GM08714 (cell line): ENCODE results near the gene DNAJC22.
"Not testable (repeated sequence)": the region's sequence is repeated elsewhere in the genome, so short reads cannot be mapped to it uniquely, and the experiment has no call there.

Source experiments
- H3K4me3 ChIP-seq: fragments of 200-500 bp; sonication (Bioruptor generic); 2 replicates; pipeline ENCODE4 v1.5.1; 2014; ENCODE audit warnings: mild to moderate bottlenecking, low read length, inconsistent platforms
- ZNF274 ChIP-seq: IDR thresholded peaks from 2 replicates; pipeline ENCODE4 v1.6.1; 2012; ENCODE audit warnings: mild to moderate bottlenecking, low read depth, low read length

Gene DNAJC22

DNA sequence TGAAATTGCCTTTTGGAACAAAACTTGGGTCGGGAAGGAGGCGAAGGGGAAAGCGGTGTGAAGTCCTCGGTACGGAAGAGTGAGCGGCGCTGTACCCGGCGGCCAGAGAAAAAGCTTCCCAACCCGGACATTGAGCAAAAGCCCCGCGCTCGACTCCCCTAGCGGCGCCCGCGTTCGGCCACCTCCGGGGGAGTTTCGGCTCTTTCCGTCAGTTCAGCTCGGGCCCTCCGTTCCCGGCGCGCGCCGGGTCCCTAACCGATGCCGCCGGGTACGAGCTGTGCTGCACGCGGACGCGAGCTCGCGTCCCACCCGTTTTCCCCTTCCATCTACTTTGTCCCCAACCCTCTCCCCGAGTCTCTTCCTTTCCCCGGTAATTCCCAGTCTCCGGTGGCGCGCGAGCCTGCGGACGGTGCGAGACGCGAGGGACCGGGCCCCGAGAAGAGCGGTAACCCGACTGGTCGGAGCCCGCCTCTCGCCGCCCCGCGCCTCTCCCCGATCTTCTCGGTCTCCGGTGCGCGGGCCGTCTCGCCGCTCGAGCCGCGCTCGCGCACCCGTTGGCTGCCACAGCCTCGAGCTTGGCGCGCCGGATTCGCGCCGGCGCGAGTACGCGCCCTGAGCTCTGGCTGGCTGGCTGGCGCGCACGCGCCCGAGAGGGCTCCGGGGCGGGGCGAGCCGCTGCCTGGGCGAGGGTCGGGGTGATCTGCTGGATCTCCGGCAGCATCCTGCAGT is 20.1 kb downstream of the DNAJC22 start:
- peak overlapping the region; percentile 98 for H3K4me3 ChIP-seq
- TF ChIP-seq ZNF274, result no peak

DNA sequence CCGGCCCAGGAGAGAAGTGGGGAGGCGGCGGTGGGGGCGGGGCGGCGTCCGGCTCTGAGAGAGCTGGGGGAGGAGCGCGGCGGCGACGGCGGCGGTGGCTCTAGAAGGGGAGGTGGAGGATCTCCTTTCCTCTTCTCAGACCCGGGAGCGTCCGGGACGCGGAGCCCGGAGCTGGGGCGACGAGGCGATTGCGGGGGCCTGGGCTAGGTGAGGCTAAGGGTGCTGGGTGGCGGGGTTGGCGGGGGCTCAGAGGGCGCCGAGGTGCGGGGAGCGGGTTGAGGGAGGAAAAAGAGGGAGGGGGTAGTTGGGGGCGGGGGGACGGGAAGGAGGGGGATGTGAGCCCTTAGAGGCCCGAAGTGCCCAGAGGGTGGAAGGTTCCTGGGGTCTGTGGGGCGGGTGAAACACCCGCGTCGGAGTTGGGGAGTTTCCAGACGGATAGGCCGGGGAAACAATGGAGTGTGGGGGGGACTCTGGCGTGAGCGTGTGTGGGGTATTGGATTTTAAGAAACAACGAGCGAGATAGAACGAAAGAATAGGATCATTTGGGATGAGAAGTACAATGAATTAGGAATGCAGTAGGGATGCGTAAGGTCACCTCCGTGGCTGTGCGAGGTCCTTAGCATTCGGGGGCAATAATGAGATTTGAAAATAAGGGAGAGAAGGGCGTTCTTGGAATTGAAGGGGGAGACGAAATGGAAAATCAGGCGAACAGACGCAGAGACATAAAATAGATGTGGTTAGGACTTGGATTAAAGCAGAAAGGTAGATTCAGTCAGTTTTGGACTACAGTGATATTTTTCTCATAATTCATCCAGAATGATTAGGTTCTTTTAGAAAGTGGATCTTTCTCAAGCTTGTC is 20.9 kb downstream of the DNAJC22 start, which contains the start of gene SPATS2:
Gene SPATS2 (plus strand): TSS at position 82 of the 859 bp plus-strand sequence. CDS start 93,551 bp downstream, outside the sequence.
- no peak for TF ChIP-seq ZNF274

DNA sequence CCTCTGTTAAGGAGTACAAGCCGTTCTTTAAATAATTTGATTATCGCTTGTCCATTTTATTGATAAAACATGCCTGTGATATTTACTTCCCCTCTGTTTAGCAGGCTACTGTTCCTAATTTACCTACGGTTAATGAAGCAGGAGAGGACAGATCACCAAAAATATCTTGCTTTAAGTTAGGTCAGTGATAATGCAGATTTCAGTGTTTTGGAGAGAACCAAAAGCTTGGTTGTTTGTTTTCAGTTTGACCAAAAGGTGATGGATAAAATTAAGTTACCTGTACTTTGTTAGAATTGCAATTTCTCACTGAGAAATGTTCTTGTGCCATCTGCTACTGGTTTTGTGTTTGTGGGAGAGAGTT is 21.5 kb downstream of the DNAJC22 start:
- no peak for TF ChIP-seq ZNF274
- peak overlapping the region; percentile 98 for H3K4me3 ChIP-seq

More for the DNA sequence above, 20.9 kb downstream of the DNAJC22 start, which contains the start of gene SPATS2:
- peak within 1 kb of the TSS; percentile 98 for H3K4me3 ChIP-seq

DNA sequence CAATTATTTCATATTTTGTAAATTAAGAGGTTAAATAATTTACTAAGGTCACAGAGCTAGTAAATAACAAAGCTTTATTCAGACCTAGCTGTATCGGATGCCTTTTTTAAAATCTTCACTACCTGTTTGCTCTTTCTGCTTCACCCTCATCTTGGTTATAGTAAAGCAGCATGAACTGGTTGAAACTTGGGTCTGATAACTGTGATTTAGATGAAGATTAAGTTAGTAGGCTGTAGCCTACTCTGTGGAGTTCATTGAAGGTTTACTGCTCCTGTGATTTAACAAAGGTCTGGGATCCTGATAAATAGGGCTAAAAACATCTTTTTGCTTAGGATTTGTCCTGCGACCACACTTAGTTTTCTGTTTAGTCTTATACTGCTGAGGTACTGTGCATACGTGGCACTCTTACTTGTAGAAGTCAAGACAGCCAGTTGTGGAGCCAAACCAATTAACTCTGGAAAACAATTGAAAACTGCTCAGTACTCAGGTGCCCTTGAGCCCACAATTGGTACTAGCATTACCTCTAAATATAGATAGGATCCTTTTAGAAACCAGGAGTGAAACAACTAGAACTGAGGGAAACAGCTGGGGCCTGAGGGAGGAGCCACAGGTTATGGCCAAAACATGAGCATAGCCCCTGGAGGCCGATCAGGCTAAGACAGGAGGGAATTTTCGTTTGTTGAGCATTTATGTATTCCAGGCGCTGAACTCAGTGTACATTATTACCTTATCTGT is 22.9 kb downstream of the DNAJC22 start:
- H3K4me3 ChIP-seq, result peak overlapping the region; percentile 98
- TF ChIP-seq ZNF274, result no peak

DNA sequence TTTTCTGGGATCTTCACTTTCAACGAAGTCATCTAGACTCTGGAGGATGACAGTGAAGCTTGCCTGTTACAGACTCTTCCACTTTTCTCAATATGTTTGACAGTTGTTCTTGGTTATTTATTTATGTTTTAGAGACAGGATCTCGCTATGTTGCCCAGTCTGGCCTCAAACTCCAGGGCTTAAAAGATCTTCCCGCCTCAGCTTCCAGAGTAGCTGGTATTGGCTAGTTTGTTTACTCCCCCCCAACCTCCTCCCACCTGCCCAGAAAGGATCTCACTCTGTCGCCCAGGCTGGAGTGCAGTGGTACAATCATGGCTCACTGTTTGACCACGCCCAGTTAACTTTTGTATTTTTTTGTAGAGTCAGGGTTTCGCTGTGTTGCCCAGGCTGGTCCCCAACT is 23.9 kb downstream of the DNAJC22 start:
- no peak for TF ChIP-seq ZNF274
- peak overlapping the region; percentile 12 for H3K4me3 ChIP-seq

DNA sequence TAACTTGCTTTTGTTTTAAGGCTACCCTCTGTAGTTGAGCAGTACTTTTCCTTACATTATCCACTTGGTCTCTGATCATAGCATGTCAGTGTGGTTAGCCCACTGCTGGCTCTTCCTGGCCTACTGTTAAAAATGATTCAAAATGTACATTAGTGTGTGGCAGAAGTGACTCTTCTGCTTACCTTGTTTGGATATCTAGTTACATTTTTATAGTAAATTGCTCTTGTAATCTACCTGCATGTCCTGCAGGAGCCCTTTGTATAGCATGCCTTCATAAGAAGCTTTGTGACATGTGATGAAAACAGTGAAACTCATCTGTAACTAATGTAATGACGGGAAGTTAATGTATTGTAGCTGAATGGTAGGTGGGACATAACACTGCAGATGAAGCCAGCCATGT is 28.7 kb downstream of the DNAJC22 start:
- no peak overlapping the region for H3K4me3 ChIP-seq
- no peak for TF ChIP-seq ZNF274

DNA sequence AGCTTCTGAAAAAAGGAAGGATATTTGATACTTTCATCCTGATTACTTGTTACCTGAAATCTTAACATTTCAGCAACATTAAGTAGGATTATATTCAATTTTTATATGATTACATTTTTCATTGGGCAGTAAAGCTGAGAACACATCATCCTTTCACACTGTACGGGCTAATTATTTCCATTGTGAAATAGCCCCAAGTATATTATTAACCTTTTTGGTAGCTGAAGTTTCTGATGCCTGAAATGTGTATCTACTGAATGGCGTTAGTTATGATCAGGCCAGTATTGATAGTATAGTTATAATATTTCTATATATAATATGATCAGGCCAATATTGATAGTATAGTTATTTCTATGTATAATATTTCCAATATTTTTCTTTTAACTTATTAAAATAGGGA is 30.7 kb downstream of the DNAJC22 start:
- TF ChIP-seq ZNF274, result no peak
- no peak overlapping the region for H3K4me3 ChIP-seq

DNA sequence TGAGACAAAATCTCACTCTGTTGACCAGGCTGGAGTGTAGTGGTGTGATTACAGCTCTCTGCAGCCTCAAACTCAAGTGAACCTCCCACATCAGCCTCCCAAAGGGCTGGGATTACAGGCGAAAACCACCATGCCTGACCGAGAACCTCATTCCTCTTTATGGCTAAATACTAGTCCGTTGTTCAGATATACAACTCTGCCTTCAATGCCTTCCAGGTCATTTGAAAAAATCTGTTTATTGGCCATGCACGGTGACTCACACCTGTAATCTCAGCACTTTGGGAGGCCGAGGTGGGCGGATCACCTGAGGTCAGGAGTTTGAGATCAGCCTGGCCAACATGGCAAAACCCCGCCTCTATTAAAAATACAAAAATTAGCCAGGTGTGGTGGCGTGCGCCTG is 33.5 kb downstream of the DNAJC22 start:
- H3K4me3 ChIP-seq, result not testable (repeated sequence)

DNA sequence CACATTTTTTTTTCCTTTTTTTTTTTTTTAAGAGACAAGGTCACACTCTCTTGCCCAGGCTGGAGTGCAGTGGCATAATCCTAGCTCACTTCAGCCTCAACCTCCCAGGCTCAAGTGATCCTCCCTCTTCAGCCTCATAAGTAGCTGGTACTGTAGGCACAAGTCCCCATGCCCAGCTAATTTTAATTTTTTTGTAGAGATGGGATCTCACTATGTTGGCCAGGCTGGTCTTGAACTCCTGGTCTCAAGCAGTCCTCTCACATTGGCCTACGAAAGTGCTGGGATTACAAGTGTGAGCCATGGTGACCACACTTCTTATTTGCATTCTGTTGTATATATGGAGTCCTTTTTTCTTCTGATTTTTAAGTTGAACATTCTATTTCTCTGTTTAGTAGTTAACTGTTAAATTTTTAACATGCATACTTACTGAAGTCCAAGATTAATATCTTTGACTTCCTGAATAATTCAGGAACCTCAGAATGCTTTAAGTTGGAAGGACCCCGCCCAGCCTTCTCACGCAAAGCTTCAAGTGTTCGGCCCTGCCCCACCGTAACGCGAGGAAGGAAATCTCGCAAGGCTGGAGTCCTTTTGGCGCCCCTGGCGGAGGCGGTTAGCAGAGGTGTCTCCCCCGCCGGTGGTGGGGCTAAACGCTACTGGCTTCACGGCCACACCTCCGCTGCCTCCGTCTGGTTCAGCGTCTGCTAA is 42.1 kb downstream of the DNAJC22 start:
- no peak overlapping the region for H3K4me3 ChIP-seq
- TF ChIP-seq ZNF274, result no peak

DNA sequence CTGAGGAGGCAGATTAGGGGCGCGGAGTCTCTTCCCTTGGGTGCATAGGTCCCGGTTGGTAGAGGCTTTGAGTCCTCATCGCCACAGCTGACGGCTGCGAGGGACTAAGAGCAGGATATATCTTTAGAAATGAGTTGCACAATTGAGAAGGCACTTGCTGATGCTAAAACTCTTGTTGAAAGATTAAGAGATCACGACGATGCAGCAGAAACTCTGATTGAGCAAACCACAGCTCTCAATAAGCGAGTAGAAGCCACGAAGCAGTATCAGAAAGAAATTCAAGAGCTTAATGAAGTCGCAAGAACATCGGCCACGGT is 42.7 kb downstream of the DNAJC22 start:
- H3K4me3 ChIP-seq, result no peak overlapping the region
- no peak for TF ChIP-seq ZNF274

DNA sequence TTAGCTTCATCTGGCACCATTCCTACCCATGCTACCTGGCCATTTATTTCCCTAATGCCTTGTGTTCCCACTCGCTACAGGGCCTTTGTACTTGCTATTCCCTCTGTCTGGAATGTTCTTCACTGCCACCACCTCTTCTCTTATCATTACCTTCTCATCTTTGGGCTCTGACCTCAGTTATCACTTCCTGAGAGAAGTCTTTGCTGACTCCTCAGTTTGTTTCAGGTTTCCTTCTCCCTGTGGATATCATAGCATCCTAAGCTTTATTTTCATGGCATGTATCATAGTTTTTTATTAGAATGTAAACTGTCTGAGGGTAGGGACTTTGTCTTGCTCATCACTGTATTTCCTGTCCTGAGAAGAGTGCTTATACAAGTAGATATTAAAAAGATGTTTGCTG is 50.3 kb downstream of the DNAJC22 start:
- no peak for TF ChIP-seq ZNF274
- H3K4me3 ChIP-seq, result no peak overlapping the region

DNA sequence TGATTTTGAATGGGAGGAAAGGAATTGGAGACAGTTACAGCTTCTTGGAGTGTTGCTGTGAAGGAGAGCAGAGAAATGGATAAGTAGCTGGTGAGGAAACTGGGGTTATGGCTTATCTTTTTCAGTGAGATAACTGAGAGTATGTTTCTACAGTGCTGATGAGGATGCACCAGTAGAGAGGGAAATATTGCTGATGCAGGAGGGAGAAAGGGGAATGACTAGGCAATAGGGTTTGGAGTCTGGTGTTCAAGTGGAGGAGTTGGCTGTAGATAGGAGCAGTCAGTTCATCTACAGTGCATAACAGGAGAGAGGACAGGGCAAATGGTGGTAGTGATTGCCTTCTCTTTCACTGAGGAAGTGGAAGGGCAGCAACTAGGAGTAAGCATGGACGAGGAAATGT is 53.6 kb downstream of the DNAJC22 start:
- TF ChIP-seq ZNF274, result no peak
- H3K4me3 ChIP-seq, result no peak overlapping the region
